Kidney capillary endothelial cell (primary cell): ENCODE data around the gene RTRAF.

Experiments used
- DNase-seq: peaks from one replicate; pipeline ENCODE4 v3.0.0-alpha.2; 2018; ENCODE audit warnings: low spot score

RTRAF gene

GRCh38 chr14:51989293-51990234 is at the start of gene RTRAF:
Gene RTRAF (plus strand): TSS chr14:51989546. CDS start chr14:51989640, 94 bp downstream.
- peak; percentile 90 for DNase-seq

- peak; percentile 19 for DNase-seq
Measured at GRCh38 chr14:51939755-51940301, 49.5 kb upstream of the RTRAF start.

- DNase-seq: no peak
Measured at GRCh38 chr14:51942971-51943370, 46.4 kb upstream of the RTRAF start.

- DNase-seq: no peak
Measured at GRCh38 chr14:51950007-51950406, 39.3 kb upstream of the RTRAF start.

DNA sequence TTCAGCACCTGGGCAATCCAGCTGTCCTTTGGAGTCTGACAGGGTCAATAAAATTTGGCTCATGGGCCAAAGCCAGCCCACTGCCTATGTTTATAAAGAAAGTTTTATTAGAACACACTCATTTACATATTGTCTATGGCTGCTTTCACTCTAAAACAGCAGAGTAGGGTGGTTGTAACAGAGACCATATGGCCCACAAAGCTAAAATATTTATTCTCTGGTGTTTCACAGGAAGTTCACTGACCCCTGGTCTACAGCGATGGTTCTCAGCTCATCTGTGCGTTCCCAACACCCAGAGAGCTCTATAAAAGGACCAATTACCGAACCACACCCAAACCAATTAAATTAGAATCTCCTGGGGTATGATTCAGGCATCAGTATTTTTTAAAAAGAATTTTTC is 37.7 kb upstream of the RTRAF start:
- DNase-seq: no peak

DNA sequence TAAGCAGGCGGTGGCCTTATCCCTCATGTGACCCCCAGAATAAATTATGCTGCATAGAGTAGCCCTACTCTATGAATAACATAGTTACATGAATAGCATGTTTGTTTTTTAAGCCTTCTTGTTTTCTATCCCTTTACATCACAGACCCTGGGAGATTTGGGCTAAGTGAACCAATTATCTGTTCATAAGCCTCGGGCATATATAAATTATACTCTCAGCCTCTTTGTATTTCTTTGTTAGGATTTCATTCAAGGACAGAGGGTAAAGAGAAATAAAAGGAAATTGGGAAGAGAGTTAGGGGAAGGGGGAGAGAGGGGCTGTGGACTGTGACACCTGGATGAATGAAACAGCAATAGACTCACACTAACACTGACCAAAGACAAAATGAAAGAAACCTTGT is 35.3 kb upstream of the RTRAF start:
- no peak for DNase-seq

GRCh38 chr14:51954657-51955056 is 34.7 kb upstream of the RTRAF start:
- no peak for DNase-seq

DNA sequence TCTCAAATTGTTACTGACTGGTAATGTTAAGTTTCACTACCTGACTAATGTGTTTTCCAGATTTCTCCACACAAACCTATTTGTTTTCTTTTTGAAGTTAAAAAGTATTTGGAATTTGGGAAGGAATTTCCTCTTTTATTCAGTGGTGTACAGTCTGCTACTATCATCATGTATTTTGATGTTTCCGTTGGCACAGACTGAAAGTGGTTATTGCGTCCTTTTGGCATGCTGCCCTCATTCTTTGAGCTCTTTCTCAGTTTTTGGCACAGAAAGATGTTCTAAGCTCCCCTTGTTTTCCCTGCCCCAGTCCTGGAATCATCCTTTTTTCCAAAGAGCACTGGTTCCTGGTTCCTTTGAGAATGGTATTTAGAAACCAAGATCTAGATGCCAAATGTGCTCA is 31.4 kb upstream of the RTRAF start:
- no peak for DNase-seq

DNA sequence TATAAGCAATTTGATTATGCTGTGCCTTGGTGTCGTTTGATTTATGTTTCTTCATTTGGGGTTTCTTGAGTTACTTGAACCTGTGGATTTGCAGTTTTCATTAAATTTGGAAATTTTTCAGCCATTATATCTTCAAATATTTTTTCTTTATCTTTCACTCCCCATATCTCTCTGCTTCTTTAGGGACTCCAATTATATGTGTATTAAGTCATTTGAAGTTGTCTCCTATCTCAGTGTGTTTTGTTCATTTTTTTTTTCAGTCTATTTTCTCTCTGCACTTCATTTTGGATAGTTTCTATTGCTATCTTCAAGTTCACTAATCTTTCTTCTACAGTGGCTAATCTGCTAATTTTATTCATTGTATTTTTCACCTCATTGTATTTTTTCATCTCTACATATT is 29.4 kb upstream of the RTRAF start:
- DNase-seq: no peak

- no peak for DNase-seq
Measured at GRCh38 chr14:51960866-51961265, 28.5 kb upstream of the RTRAF start.

- DNase-seq: peak; percentile 16
Measured at GRCh38 chr14:51962711-51963110, 26.6 kb upstream of the RTRAF start.

- peak; percentile 6 for DNase-seq
Measured at GRCh38 chr14:51963286-51963685, 26.1 kb upstream of the RTRAF start.

DNA sequence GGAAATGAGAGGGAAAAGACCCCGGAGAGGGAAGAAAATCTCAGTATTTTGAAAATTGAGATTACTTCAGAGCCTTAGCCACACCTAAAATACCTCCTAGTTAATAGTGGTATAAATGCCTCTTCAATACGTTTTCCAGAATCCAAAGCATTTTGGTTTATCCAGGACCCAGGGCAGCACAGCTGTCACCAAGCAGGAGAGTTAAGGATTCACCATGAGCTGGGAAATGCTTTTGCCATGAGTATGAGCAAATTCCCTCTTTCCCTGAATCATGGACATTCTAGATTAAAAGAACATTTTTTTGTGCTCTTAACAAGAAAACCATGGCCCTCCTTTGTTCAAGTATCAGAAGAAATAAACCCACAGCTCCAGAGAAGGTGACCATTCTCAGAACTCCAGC is 21.8 kb upstream of the RTRAF start:
- DNase-seq: no peak

DNA sequence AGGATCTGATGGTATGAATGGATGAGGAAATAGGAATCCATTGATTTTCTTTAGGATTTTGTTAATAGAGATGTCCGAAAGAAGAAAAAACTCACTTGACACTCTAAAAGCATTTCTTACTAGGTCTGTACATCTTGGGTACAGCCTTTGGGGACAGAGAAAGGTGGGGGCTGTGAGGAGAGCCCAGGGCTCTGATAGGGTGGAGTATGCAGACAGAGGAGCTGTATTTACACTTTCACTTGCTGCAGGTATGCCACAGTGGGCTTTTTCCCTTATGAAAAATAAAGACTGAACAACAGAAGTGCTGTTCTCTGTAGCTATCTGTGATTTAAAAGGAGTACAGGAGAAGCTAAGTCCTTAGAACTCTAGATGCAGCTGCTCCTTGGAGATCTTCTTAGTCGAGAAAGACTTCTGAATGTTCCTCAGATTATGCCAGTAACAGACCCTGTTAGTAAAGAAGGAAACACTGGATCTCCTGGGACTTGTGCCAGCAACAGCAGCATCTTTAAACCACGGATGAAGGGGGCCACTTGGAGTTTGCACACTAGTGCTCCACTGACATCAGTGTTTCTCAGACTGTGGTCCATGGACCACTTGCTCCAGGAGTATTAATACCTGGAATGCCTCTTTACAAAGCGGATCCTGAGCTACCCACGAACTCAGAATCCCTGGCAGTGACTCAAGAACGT is 19.4 kb upstream of the RTRAF start:
- DNase-seq: no peak

- DNase-seq: no peak
Measured at GRCh38 chr14:51972566-51972965, 16.8 kb upstream of the RTRAF start.

- DNase-seq: no peak
Measured at GRCh38 chr14:51977075-51977474, 12.3 kb upstream of the RTRAF start.

DNA sequence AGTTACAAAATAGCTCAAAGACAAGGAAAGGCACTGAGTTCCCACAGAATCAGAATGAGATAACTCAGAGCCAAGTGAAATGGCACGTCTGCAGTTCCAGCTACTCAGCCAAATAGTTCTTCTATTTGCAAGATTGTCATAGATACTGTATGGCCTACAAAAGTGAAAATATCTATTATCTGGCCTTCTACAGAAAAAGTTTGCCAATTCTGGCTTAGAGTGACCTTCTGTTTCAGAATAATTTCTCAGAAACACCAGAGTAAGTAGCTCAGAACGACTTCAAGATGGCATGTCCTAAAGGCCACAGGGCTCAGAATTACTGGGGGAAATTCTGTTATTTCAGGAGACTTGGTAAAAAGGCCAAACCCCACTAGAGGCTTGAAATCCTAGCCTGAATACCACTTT is 10.7 kb upstream of the RTRAF start:
- DNase-seq: no peak

- DNase-seq: peak; percentile 78
Measured at GRCh38 chr14:51979088-51979709, 10.1 kb upstream of the RTRAF start.

DNA sequence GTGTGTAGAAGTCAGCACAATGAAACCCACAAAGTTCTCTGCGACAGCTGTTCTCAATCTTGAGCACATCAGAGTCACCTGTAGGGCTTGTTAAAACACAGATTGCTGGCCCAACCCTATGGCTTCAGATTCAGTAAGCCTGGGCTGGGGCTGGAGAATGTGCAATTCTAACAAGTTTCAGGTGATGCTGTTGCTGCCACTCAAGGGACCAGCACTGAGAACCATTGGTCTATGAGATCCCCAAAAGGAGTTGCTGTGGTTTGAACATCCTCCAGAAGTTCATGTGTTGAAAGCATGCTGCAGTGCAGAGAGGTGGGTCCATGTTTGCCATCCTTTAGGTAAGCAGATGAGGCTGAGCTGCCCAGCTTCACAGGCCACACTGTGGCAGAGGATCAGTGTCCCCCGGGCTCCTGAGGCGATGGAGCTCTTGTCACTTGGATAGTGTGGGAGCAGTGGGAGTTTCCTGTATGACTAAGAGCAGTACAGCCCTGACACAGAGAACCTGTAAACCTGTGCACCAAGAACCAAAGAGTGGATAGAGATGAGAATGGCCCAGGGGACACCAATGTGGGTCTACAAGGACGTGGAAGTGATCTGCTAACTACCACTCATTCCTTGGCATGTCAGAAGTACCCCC is 8.0 kb upstream of the RTRAF start:
- no peak for DNase-seq

DNA sequence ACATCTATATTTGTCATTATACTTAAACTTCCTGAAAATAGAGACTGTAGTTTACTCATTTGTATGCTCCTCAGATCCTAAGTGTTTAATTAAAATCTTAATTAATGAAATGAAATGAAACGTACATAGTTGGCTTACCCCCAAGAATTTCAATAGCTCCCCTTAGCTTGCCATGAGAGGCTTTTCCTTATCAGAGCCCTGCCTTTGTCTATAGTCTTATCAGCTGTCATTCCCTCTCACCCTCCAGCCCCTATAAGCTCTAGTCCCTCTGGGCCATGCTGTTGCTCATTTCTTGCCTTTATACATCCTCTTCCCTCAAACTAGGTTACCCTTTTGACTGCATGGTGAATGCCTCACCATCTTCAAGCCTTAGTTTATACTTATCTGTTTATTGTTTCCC is 1.1 kb upstream of the RTRAF start:
- no peak for DNase-seq

GRCh38 chr14:51990488-51990887 is 1.1 kb downstream of the RTRAF start:
- DNase-seq: no peak

DNA sequence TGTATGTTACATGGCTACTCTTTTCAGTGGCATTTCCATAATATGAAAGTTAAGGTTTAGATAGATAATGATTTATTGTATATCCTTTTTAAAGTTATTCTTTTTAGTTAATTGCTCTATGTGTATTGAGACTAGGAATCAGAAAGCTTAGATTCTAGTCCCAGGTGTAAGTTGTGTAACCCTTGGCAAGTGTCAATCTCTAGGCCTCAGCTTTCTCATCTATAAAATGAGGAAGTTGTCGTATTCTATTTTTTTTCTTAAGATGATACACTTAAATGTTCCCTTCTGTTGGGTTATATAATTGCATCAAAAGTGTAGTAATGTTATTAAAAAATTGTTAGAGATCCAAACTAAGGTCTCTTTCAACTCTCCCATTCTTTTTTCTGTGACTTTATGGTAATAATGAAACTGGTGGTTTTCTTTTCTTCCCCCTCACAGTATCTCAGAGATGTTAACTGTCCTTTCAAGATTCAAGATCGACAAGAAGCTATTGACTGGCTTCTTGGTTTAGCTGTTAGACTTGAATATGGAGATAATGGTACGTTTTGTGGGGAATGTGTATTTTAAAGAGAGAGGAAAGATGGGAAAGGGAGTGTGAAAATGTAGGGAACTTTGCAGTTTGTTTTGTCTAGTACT is 4.1 kb downstream of the RTRAF start:
- no peak for DNase-seq
